Neutrophil (primary cell): ENCODE measurements around the gene STH.
A peak's percentile ranks its signal among the peaks of the same experiment; 100 is the strongest.

Experiments used
- H3K27ac ChIP-seq: fragments of 200-600 bp; sonication (generic); 2 replicates; pipeline ENCODE4 v1.5.1; 2016; ENCODE audit warnings: mild to moderate bottlenecking, moderate library complexity
- H3K27me3 ChIP-seq: fragments of 200-600 bp; sonication (generic); 2 replicates; pipeline ENCODE4 v1.6.0; 2016; ENCODE audit warnings: mild to moderate bottlenecking
- H3K36me3 ChIP-seq: fragments of 200-600 bp; sonication (generic); 2 replicates; pipeline ENCODE4 v1.5.1; 2017
- H3K4me1 ChIP-seq, 2 experiments: fragments of 200-600 bp in 1 of 2; sonication (generic) in 1 of 2; 1 replicate in 1 of 2; 2 replicates in 1 of 2; pipeline versions ENCODE4 v1.5.1 to v1.6.1; 2013 to 2016; ENCODE audit warnings: low read depth in 1 of 2, low read length in 1 of 2, mild to moderate bottlenecking in 1 of 2, moderate library complexity in 1 of 2; ENCODE audit not compliant: control insufficient read depth in 1 of 2, insufficient read depth in 1 of 2
- H3K4me3 ChIP-seq, 2 experiments: fragments of 200-600 bp in 1 of 2; sonication (generic) in 1 of 2; 1 replicate in 1 of 2; 2 replicates in 1 of 2; pipeline ENCODE4 v1.5.1; 2013 to 2016; ENCODE audit warnings: low read depth in 1 of 2, low read length in 1 of 2, mild to moderate bottlenecking in 1 of 2, moderate library complexity in 1 of 2
- H3K9me3 ChIP-seq: fragments of 200-600 bp; sonication (generic); 2 replicates; pipeline ENCODE4 v1.5.1; 2016
- CTCF ChIP-seq: fragments of 200-600 bp; sonication (generic); IDR thresholded peaks from 2 replicates; pipeline ENCODE4 v1.5.1; 2016; ENCODE audit warnings: antibody characterized with exemption

STH gene

GRCh38 chr17:46044989-46045388 lies 45.9 kb downstream of the STH start:
- no peak for TF ChIP-seq CTCF
- Histone ChIP-seq H3K9me3 (no peaks in the 10 kb centered on the region), H3K4me3 (no peak overlapping the region), H3K27me3 (no peaks in the 10 kb centered on the region), H3K27ac (no peak overlapping the region), H3K4me1 (peaks cover 4 to 5% of the 10 kb centered on the region in 2 experiments), H3K36me3 (peaks cover 85% of the 10 kb centered on the region)

GRCh38 chr17:46045639-46046038 lies 46.6 kb downstream of the STH start:
- no peaks in the 10 kb centered on the region for H3K9me3 ChIP-seq
- peak overlapping the region; percentile 6 for H3K27ac ChIP-seq
- H3K4me3 ChIP-seq = no peak overlapping the region

GRCh38 chr17:46046957-46047356 lies 47.9 kb downstream of the STH start:
- H3K36me3 ChIP-seq = peaks cover 79% of the 10 kb centered on the region
- no peak for TF ChIP-seq CTCF
- H3K27me3 ChIP-seq = no peaks in the 10 kb centered on the region
- no peak overlapping the region for H3K4me3 ChIP-seq
- peak overlapping the region; percentile 4 for H3K27ac ChIP-seq
- no peaks in the 10 kb centered on the region for H3K9me3 ChIP-seq
- peaks cover 4 to 5% of the 10 kb centered on the region in 2 experiments for H3K4me1 ChIP-seq

More at GRCh38 chr17:46045639-46046038, 46.6 kb downstream of the STH start:
- Histone ChIP-seq H3K4me1 (peaks cover 4 to 5% of the 10 kb centered on the region in 2 experiments), H3K27me3 (no peaks in the 10 kb centered on the region), H3K36me3 (peaks cover 85% of the 10 kb centered on the region)
- TF ChIP-seq CTCF = no peak

- Histone ChIP-seq H3K27me3 (no peaks in the 10 kb centered on the region), H3K27ac (peak overlapping the region; percentile 4), H3K36me3 (peaks cover 74% of the 10 kb centered on the region), H3K9me3 (no peaks in the 10 kb centered on the region), H3K4me1 (peaks cover 4 to 5% of the 10 kb centered on the region in 2 experiments), H3K4me3 (no peak overlapping the region)
- no peak for TF ChIP-seq CTCF
These were observed 48.3 kb downstream of the STH start for GRCh38 chr17:46047398-46047797.

- Histone ChIP-seq H3K9me3 (no peaks in the 10 kb centered on the region), H3K4me1 (peaks cover 4 to 5% of the 10 kb centered on the region in 2 experiments), H3K36me3 (peaks cover 72% of the 10 kb centered on the region), H3K27me3 (no peaks in the 10 kb centered on the region), H3K4me3 (no peak overlapping the region), H3K27ac (no peak overlapping the region)
- no peak for TF ChIP-seq CTCF
These were observed 48.8 kb downstream of the STH start for GRCh38 chr17:46047856-46048255.
